DMS53 treated with DMSO at 0.1 percent for 48 hours (cell line): ENCODE measurements around the gene SMC6.

Experiments
- DNase-seq: peaks from one replicate; lab custom pipeline; 2025; ENCODE audit not compliant: unreplicated experiment; lab: John Stamatoyannopoulos, UW

Gene SMC6

DNA sequence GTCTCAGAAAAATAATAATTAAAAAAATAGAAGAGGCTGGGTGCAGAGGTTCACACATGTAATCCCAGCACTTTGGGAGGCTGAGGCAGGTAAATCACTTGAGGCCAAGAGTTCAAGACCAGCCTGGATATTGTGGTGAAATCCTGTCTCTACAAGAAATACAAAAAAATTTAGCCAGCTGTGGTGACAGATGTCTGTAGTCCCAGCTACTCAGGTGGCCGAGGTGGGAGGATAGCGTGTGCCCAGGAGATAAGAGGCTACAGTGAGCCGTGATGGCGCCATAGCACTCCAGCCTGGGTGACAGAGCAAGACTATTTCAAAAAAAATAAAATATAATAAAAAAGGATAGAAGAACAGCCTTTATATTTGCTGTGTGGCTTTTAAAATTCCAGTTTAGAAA is 35.9 kb downstream of the SMC6 start:
- no peak for DNase-seq

DNA sequence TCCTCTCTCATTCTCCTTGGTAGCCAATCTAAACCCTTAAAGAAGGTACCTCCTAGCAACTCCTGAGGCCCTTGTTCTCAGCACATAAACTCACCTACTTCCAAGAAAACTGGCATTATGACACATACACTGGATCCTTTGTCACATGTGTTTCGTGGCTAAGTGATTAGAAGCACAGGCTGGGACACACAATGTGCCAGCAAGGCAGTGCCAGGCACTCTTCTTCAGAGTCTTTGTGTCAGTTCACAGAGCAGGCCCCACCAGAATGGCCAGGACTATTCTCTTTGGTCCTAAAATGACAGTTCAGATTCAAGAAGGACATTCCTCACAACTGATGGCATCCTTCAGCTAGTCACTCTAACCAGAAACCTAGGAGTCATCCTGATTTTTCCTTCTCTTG is 40.3 kb downstream of the SMC6 start:
- no peak for DNase-seq

DNA sequence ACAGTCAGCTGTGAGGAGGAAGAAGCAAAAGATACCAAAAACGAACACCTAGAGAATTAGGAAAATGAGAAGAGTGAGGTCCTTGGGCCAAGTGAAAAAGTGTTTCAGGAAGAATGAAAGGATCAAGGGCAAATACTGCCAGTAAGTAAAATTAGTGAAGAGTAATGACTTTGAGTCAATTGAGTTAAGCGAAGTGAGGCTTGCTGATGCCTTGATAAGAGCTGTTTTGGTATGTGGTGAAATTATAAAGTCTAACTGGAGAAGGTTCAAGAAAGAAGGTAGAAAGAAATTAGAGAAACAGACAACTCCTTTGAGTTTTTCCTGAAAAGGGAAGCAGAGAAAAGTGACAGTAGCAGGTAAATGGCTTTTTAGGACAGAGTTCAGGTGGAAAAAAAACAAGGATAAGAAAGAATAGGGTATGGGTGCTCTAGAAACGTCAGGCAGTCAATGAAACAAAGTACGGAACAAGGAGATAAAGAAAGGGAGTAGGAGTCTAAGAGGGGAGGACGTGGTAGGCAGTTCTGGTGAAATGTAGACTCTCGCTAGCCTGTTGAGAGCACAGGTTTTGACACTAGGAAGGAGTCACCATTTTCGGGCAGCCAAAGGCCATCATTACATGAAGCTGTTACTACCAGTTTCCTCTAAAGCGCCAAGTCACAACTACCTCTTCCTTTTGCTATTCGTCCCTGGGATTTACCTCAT is 42.9 kb downstream of the SMC6 start:
- DNase-seq: no peak

DNA sequence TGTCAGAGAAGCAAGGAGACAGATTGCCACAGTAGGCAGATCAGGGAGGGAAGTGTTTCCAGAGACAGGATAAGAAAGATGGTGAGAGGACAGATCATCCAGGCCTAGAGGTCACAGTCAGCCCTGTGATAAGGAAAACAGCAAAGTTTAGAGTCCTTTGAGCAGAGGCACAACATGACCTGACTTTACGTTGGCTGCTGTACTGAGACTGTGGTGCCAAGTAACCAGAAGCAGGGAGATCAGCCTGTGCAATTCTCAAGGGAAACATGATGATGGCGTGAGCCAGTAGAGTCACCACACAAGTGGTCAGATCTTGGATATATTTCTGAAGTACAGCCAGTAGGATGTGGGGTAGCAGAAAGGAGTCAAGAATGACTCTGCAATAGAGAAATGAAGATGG is 43.7 kb downstream of the SMC6 start:
- DNase-seq: no peak

DNA sequence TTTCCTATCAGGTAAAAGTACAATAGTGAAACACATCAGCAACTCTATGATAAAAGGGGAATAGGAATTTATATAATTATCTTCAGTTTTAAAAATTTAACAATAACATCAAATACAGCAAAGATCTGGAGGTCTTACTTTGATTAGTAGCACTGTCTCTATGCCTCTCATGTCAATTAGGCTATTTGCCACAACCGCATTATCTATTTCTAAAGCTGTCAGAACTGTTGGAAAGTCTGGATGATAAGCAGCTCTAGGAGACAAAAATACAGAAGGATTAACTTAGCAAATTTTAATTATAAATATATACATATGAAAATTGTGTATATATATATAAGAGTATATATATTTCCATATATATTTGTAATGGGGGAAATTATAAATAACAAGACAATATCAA is 45.1 kb downstream of the SMC6 start:
- DNase-seq: no peak

DNA sequence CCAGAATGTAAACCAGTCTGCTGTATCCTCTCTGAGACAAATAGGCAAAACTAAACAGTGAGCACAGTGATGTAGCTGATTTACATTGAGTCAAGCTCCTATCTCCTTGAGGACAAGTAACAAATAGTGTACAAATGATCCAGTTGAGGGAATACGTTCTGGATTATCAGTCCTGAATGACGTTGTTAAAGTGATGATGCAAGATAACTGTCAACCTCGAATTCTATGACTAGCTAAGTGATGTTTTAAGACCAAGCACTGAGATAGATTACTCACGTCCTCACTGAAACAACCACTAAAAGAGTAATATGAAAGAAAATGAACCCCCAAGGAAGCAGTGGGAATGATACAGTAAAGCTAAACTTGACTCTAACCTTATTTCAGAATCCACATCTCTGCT is 46.8 kb downstream of the SMC6 start:
- DNase-seq: no peak

DNA sequence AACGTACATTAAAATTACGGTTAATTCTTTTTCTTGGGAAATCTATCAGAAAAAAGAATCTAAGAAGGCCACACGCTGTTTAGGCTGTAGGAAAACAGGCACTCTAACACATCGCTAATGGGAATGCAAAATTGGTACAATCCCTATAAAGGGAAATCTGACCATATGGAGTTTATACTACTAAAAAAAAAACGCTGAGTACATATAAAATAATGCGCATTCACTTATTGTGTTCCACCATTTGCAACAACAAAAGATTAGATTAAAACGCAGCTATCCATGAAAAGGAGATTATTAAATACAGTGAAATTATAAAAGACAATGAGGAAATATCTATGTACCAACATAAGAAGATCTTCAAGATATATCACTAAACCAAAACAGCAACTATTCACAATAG is 62.8 kb downstream of the SMC6 start:
- DNase-seq: no peak

DNA sequence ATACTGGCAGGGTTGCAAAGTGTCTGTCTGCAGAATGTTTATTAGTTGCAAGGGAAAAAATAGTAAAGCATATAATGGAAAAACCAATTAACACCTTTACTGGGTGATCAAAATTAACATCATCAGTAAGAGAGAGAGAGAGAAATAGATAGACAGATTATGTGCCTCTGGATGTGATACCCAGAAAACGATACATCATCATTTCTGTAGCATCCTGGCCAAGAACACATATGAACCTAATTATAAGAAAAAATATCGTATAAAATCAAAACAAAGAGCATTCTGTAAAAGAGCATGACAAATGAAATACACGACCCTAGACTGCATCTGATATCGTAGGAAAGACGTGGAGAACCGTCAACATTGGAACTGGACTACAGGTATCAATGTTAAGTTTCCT is 64.6 kb downstream of the SMC6 start:
- no peak for DNase-seq

DNA sequence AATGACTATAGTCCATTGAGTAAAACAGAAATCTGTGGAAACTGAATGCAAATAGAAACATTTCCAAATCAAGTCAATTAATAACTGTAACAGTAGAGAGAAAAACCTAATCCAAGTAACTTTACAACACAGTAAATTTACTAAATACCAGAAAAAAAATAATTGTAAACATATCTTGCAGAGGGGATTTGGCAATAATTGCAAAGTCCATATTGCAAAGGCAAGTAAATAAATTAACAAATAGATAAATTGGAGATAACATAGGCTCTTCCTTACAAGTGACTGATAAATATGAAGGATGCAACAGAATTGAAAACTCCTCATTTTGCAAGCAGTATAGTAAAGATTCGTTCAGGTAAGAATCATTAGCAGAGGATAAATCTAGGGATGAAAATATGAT is 65.0 kb downstream of the SMC6 start:
- DNase-seq: no peak

DNA sequence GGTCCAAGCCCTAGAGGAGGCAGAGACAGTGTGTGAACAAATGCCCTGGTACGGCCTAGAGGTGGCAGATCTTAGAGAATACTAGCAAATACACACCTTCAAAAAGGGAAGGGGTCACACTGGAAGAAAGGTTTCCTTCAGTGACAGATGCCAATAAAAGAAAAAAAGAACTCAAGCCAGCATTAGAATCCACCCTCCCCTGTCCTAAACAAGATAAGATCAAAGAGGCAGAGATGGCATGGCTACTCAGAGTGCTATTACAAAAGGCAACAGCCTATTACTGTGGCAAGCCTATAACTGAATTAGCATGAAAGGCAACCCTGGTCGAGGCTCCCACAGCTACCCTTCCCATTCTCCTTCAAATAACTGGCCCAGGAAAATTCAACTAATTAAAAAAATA is 69.6 kb downstream of the SMC6 start:
- DNase-seq: no peak

DNA sequence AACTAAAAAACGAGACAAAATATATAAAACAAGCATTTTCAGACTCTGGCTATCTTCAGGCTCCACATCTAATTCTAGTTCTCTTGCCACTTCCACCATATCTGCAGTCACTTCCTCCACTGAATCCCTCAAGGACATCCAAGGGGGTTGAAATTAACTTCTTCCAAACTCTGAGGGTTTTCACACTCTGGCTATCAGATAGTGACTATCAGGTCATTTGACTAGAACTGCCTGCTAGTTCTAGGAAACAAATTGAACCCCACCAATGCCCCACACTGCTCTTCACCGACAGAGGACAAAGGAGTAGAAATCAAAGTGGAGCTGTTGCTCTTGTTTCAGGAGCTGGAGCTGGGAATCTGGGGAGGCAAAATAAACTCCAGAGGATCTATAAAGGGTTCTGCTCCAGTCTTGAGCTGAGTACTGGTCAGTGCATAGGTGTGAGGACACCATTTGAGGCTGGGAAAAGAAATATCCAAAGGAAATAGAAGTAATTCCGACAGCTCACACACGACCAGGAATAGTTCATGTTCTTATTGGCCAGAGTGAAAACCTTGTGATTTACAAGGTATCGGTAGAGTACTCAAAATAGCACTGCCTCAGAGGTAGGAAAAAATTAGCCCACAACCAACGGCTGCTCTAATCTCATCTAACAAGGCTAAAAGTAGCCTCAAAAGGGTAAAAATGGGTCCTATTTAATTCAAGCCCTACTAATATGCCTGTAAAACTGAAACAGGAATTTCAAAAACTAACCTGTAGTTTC is 71.3 kb downstream of the SMC6 start:
- no peak for DNase-seq

DNA sequence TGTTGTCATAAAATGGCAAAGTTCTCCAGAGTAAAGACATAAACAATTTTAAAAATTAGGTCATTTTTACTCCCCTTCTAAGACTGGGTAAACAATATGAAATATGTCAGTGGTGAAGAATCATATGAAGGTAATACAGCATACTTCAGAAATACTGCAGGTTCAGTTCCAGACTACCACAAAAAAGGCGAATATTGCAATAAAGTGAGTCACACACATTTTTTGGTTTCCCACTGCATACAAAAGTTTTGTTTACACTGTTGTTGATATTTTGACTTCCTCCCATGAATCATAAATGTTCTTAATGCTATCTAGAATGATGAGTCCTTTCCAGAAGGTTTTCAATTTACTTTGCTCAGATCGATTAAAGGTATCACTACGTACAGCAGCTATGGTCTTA is 73.5 kb downstream of the SMC6 start:
- no peak for DNase-seq

DNA sequence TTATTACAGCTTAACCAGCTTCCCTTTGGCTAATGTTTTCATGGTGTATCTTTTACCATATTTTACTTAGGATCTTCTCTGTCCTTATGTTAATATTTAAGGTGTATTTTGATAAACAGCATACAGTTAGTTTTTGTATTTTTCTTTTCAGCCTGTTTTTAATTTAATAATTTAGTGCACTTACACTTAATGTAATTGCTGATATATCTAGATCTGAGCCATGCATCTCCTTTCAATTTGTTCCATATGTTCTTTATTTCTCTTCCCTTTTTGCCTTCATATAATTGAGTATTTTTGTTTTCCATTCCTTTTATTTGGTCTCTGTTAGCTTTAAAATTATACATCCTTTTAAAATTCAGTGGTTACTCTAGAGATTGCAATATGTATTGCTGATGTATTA is 78.8 kb downstream of the SMC6 start:
- DNase-seq: no peak

DNA sequence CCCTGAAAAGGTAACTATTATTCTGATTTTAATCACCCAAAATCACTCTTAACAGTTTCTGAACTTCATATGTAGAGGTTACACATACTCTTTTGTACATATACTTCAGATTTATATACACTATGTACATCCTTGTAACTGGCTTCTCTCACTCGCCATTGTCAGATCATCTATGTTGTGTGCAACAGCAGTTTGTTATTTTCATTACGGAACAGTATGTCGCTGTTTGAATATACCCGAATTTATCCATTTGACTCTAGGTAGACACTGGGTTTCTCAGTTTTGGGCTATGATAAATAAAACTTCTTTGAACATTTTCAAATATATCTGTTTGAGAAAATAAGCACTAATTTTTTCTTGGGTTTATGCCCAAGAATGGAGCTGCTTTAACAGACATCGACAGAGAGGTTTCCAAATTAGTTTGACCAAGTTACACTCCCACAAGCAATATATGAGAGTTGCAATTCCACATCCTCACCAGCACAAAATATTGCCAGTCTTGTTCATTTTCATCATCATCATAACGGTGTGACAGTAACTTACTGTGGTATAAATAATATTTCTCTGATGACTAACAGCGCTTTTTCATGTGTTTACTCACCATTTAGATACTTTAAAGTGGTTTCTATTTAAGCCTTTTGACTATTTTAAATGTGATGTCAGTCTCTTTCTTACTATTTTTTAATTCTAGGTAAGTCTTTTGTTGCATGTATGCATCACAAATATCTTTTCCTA is 80.9 kb downstream of the SMC6 start:
- no peak for DNase-seq

DNA sequence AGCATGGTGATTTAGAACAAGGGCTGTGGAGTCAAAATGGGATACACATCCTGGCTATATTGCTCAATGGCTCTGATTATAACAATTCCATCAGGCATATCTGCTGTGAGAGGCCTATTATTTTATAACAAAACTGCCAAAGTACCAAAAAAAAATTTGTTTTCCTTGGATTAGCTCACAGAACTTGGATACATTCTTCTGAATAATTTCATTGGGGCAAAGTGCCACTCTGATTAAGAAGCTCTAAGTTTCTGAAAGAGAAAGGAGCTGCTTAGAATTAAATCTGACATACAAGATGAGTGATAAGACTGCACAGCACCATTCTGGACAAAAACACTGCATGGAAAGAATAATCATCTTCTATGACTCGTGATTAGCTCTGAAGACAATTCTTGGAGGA is 85.7 kb downstream of the SMC6 start:
- DNase-seq: no peak

DNA sequence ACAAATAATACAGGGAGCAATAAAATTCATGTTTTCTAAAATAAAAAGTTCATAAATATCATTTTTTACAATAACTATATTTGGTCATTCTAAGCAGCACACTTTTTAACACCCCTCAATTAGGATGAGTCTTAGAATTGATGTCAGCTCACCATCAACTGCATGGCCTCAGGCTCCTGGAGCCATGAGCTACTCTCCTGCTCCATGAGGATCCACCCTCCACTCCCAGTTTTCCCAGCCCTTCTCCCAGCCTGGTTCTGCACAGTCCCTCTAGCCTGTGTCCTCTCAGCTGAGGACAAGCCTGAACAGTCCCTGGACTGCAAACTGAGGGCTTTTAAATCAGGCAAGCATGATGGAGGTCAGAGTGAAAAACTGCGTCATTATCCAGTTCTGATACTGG is 89.1 kb downstream of the SMC6 start:
- no peak for DNase-seq

DNA sequence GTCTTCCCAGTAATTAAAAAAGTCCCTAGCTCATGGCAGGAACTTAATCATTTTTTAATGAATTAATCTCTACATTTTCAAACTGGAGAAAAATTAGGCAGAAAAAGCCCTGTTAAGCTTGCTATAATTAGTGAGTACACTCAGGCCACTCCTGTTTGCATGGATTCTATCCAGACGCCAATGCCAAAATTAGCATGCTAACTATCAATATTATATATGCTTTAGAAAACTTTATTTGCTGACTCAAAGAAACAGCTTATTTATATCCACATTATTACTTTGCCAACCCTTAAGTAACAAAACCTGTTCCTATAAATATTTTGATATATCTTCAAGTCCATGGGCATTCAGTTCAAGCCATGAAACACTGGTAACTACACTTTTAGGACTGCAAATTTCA is 90.9 kb downstream of the SMC6 start:
- no peak for DNase-seq

DNA sequence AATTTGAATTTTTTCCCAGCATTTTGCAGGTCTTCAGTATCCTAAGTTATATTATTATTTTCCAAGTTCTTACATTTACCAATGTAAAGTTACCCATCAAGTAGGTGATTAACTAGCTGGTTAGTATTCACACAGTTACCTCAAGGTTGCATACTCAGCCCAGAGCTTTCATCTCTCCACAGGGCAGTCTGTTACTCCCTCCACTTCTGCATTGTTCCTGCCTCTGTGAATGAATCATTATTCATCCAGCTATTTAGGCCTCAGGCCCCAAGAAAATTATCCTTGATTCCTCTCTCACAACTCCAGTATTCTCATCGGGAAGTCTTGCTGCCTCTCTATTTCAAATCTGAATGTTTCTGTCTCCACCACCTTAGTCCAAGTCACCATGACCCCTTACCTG is 92.2 kb downstream of the SMC6 start:
- no peak for DNase-seq

DNA sequence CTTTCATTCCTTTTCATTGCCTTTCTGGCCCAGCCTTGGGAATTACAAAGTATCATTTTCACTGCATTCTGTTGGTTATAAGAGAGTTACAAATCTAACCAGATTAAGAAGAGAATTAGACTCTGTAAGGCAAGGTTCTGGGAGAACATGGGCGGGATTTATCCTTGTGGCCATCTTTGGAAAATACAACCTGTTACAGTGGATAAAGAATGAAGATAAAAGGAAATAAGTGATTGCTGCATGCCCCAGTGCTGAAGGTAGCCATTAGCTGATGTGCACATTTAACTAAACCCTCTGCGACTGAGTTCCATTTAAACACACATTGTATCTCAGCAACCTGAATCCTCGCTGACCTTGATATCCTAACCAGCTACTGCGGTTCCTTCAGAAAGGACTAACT is 93.4 kb downstream of the SMC6 start:
- DNase-seq: no peak

DNA sequence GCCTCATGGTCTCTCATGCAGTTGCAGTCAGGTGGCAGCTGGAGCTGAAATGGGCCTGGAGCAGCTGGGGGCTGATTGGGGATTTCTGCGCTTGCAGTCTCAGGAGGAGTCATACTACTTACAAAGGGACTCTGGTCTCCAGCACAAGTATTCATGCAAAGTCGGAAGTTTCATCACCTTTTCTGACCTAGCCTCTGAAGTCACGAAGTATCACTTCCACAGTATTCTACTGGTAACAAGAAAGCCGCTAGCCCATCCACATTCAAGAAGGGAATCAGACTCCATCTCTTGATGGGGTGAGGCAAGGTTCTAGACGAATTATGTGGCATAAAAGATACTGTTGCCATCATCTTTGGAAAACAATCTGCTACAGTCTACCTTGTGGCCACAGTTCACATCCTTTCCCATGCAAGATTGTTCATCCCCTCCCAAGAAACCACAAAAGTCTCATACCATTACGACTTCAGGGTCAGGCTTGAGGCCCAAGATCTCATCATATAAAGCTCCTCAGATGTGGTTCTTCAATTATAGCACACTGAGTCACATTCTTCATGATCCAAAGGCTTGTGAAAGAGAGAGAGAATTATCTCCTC is 95.3 kb downstream of the SMC6 start:
- DNase-seq: no peak

DNA sequence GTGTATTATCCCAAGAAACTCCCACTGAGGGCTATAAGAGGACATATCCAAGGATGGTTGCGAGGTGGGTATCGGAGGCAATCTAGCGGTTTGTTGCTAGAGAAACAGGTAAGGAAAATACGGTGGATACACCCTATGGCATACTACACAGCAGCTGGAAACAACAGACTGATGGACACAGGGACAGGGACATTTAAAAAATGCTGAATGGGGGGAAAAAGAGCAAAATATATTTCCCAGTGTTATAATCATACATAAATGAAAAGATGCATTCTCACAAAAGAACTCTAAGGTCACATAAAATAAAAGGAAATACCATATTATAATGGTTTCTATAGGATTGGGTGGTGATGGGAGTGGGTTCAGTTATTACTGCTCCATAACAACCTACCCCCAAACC is 95.9 kb downstream of the SMC6 start:
- DNase-seq: no peak
